Ovary (tissue), 9 donors: Measurements from ENCODE around the gene SHC3. TPM values are rescaled to one million over a fixed set of nuclear protein-coding genes. Genes with fewer than 3 reads are reported as not detected.
"Not testable (repeated sequence)": the region's sequence is repeated elsewhere in the genome, so short reads cannot be mapped to it uniquely, and the experiment has no call there.

Experiments
- DNase-seq, 5 donors: peaks; one replicate each; pipeline ENCODE4 v3.0.0-alpha.2; 2019 to 2020
- H3K27ac ChIP-seq, 2 donors: fragments of 200-600 bp; one replicate each; pipeline versions ENCODE4 v1.5.1 to v1.8.0; 2019 to 2022
- H3K27me3 ChIP-seq: fragments of 200-600 bp; one replicate; pipeline ENCODE4 v1.8.0; 2022
- H3K36me3 ChIP-seq: fragments of 200-600 bp; sonication (generic); one replicate; pipeline ENCODE4 v1.5.1; 2019
- H3K4me1 ChIP-seq: one replicate; pipeline ENCODE4 v1.8.1; 2013; ENCODE audit warnings: mild to moderate bottlenecking, moderate library complexity; ENCODE audit not compliant: insufficient read depth
- H3K4me3 ChIP-seq: fragments of 200-600 bp; sonication (generic); one replicate; pipeline ENCODE4 v1.5.1; 2017
- H3K9me3 ChIP-seq, 2 donors: fragments of 200-600 bp in 1 of 2; sonication (generic) in 1 of 2; one replicate each; pipeline versions ENCODE4 v1.5.1 to v1.8.1; 2013 to 2019; ENCODE audit warnings: mild to moderate bottlenecking in 1 of 2, moderate library complexity in 1 of 2
- EP300 ChIP-seq: sonication (generic); formaldehyde crosslinking; IDR thresholded peaks from one replicate; pipeline ENCODE4 v1.6.1; 2017; ENCODE audit warnings: antibody characterized with exemption
- POLR2A ChIP-seq: fragments of 450-650 bp; IDR thresholded peaks from one replicate; pipeline ENCODE4 v1.6.1; 2017; ENCODE audit warnings: antibody characterized with exemption, mild to moderate bottlenecking, moderate library complexity
- WGBS, 3 donors: extraction: QIAGEN DNeasy Blood & Tissue Kit in 1 of 3; methylation state at CpG; one replicate each; pipeline versions ENCODE4 v1.1.5 to v1.1.7; 2013 to 2017; 5-methylcytosine and 5-hydroxymethylcytosine counted together
- intact Hi-C, 4 donors: fragments of 100-400 bp; cut with DNase I; formaldehyde crosslinking; loops; one replicate each; pipeline versions ENCODE4 v1.11.0 to v1.15.1; 2022 to 2023
- polyA plus RNA-seq, 2 donors: library from polyadenylated mRNA; stranded (reverse); fragments of 200-250 nt in 1 of 2; fragments of 350-450 nt in 1 of 2; fragmentation: Illumina TruSeq in 1 of 2; extraction: RNeasy Lipid Tissue Mini Kit (QIAGEN cat#74804) in 1 of 2; gene quantifications; one replicate each; pipeline ENCODE4 v1.2.3, GENCODE V29; 2013 to 2014
- total RNA-seq, 7 donors: library from RNA; depleted of rRNA in 2 of 7; stranded (reverse); fragments of >200 nt in 2 of 7; fragmentation: NEBNext Ultra II Directional in 3 of 7; extraction: Animal tissue kit (Norgen Biotek cat#: 25700) in 3 of 7; gene quantifications; one replicate each; pipeline versions ENCODE4 v1.1.0 to v1.2.4, GENCODE V29; 2016 to 2023
- TF ChIP-seq, protein P1 (sequence below), 3 donors: fragments of 450-650 bp in 2 of 3; fragments of 200-600 bp in 1 of 3; IDR thresholded peaks; one replicate each; pipeline versions ENCODE4 v1.5.1 to v1.8.0; 2016 to 2022; ENCODE audit warnings: antibody characterized with exemption in 3 of 3, mild to moderate bottlenecking in 1 of 3
- donor health status: DM: no; HTN: no; CAD: no; lungs with moderate emphysema.
- donor health status: DM: no; HTN: no; CAD: no.
- donor health status: Bipolar disorder and iron deficiency.
- donor health status: DM: yes; HTN: yes; CAD: no.
- donor health status: DM: no; HTN: no; CAD: no.
- donor health status: DM: yes; HTN: yes; CAD: no.

The SHC3 gene
- total and polyA plus RNA-seq, 9 donors, result 0.05 to 1.0 (median 0.46) TPM

DNA sequence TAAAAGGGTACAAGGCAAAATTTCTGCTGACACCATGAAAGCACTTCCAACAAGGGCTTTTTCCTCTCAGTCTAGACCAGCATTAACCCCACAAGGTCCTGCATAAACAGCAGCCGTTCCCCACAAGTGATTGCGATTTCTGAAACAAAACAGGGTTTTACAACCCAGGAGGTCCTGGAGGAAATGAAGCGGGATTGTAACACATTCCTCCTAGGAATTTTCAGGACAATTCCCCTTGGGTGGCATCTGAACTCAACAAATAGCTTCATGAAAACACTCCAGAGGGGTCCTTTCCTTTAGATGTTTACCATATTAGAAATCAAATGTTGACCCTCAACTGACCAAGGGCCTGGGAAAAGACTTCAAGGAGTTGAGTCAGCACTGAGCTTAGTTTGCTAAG lies 36.7 kb upstream of the SHC3 start:
- H3K9me3 ChIP-seq, result no peaks in the 10 kb centered on the region
- H3K27me3 ChIP-seq, result no peaks in the 10 kb centered on the region
- intact Hi-C loops, result no loop called here
- DNase-seq, result no peak
- 69 to 82% (median 81%) methylated on average over 3 of the region's 3 CpGs for WGBS, 3 donors
- H3K4me3 ChIP-seq, result no peak overlapping the region
- no peak for TF ChIP-seq EP300
- no peak for TF ChIP-seq POLR2A
- TF ChIP-seq, protein P1, sequence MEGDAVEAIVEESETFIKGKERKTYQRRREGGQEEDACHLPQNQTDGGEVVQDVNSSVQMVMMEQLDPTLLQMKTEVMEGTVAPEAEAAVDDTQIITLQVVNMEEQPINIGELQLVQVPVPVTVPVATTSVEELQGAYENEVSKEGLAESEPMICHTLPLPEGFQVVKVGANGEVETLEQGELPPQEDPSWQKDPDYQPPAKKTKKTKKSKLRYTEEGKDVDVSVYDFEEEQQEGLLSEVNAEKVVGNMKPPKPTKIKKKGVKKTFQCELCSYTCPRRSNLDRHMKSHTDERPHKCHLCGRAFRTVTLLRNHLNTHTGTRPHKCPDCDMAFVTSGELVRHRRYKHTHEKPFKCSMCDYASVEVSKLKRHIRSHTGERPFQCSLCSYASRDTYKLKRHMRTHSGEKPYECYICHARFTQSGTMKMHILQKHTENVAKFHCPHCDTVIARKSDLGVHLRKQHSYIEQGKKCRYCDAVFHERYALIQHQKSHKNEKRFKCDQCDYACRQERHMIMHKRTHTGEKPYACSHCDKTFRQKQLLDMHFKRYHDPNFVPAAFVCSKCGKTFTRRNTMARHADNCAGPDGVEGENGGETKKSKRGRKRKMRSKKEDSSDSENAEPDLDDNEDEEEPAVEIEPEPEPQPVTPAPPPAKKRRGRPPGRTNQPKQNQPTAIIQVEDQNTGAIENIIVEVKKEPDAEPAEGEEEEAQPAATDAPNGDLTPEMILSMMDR (IDR thresholded peaks at IDR 0.05), result no peak
- no peak overlapping the region for H3K27ac ChIP-seq
- no peaks in the 10 kb centered on the region for H3K36me3 ChIP-seq
- H3K4me1 ChIP-seq, result no peaks in the 10 kb centered on the region

DNA sequence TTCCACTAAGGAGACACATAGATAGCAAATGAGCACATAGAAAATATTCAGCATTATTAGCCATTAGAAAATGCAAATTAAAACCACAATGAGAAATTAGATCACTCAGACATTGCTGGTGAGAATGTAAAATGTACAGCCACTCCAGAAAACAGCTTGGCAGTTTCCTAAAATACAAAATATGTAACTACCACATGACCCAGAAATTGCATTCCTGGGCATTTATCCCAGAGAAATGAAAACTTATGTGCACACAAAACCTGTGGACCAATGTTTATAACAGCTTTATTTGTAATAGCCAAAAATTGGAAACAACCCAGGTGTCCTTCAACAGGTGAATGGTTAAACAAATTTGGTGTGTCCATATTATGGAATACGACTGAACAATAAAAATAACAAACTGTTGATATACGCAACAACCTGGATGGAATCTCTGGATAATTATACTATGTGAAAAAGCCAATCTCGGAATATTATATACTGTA lies 34.8 kb upstream of the SHC3 start:
- intact Hi-C loops, result no loop called here
- Histone ChIP-seq H3K36me3 (no peaks in the 10 kb centered on the region), H3K4me1 (no peaks in the 10 kb centered on the region), H3K9me3 (no peaks in the 10 kb centered on the region), H3K27ac (no peak overlapping the region), H3K4me3 (no peak overlapping the region), H3K27me3 (no peaks in the 10 kb centered on the region)
- TF ChIP-seq, protein P1 (IDR thresholded peaks at IDR 0.05), result no peak
- TF ChIP-seq POLR2A (no peak), EP300 (no peak)
- DNase-seq, result no peak
- 78 to 83% (median 79%) methylated on average over 3 of the region's 3 CpGs for WGBS, 3 donors

DNA sequence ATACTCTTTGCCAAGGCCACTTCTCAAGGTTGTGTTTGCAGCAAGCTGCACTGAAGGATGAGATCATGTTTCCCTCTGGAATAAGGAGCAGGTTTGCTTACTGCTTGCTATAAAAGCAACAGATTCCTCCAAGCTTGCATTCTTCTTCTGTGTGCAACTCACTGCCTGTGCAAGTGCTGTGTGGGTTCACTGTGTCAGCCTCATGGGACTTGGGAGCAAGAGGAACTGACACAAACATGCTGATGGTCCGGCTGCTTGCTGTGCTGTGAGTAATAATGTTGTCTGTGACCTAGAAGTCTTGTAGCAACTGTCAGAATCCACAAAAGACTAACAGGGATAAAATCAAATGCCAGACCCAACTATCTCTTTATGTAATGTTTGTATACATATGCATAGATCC lies 33.6 kb upstream of the SHC3 start:
- H3K27ac ChIP-seq, result no peak overlapping the region
- TF ChIP-seq EP300 (no peak), POLR2A (no peak)
- TF ChIP-seq, protein P1 (IDR thresholded peaks at IDR 0.05), result no peak
- 77 to 92% (median 86%) methylated on average over 1 of the region's 1 CpG for WGBS, 3 donors

DNA sequence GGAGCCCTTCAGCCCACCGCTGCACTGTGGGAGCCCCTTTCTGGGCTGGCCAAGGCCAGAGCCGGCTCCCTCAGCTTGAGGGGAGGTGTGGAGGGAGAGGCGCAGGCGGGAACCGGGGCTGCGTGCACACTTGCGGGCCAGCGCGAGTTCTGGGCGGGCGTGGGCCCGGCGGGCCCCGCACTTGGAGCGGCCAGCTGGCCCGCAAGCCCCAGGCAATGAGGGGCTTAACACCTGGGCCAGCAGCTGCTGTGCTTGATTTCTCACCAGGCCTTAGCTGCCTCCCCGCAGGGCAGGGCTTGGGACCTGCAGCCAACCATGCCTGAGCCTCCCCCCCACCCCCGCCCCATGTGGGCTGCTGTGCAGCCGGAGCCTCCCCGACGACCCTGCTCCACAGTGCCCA lies 30.7 kb upstream of the SHC3 start:
- intact Hi-C loops, H3K27ac ChIP-seq, H3K27me3 ChIP-seq, H3K9me3 ChIP-seq, H3K4me3 ChIP-seq, H3K4me1 ChIP-seq, DNase-seq, H3K36me3 ChIP-seq: not testable (repeated sequence)
- WGBS, 3 donors, result 96 to 98% (median 97%) methylated on average over 19 to 21 of the region's 21 CpGs

More for the DNA sequence above, 33.6 kb upstream of the SHC3 start:
- intact Hi-C loops, result no loop called here
- no peak for DNase-seq
- Histone ChIP-seq H3K4me3 (no peak overlapping the region), H3K27me3 (no peaks in the 10 kb centered on the region), H3K36me3 (no peaks in the 10 kb centered on the region), H3K4me1 (no peaks in the 10 kb centered on the region), H3K9me3 (no peaks in the 10 kb centered on the region)

DNA sequence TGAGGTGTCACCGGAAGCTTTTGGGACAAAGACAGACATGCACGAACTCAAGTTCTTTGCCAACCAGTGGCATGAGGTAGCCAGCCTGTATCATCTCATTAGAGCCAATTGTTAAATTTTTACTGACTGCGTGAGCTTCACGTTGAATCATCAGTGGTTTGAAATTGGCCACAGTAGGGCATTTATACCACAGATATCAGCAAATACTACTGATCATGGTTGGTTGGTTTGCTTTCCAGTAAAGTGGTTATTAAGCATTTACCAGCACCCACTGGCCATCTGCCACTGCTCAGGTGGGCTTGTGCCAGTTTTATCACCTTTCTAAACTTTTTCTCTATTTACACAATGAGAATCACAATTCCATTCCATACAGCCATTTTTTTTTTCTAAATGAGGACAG lies 28.4 kb upstream of the SHC3 start:
- 89 to 95% (median 90%) methylated on average over 4 of the region's 4 CpGs for WGBS, 3 donors
- Histone ChIP-seq H3K9me3 (no peaks in the 10 kb centered on the region), H3K27me3 (no peaks in the 10 kb centered on the region), H3K4me1 (no peaks in the 10 kb centered on the region), H3K36me3 (no peaks in the 10 kb centered on the region), H3K4me3 (no peak overlapping the region), H3K27ac (no peak overlapping the region)
- DNase-seq, result no peak
- TF ChIP-seq POLR2A (no peak), EP300 (no peak)
- TF ChIP-seq, protein P1 (IDR thresholded peaks at IDR 0.05), result no peak
- intact Hi-C loops, result no loop called here
